ENCODE measurements around the gene MACROD2.

Gene MACROD2

GRCh38 chr20:14331646-14332045 lies 336.3 kb downstream of the MACROD2 start:
- H3K9ac ChIP-seq (ENCODE audit: low read length): no peak overlapping the region
- H3K9me3 ChIP-seq (ENCODE audit: insufficient read depth, low read length): no peaks in the 10 kb centered on the region
- no peaks in the 10 kb centered on the region for H3F3A ChIP-seq (ENCODE audit: insufficient read depth)
- H3K36me3 ChIP-seq (ENCODE audit: low read length): no peaks in the 10 kb centered on the region
- H3K27me3 ChIP-seq (ENCODE audit: low read length): no peaks in the 10 kb centered on the region
- H3K27ac ChIP-seq (ENCODE audit: low read depth, low read length): no peak overlapping the region
- H4K20me1 ChIP-seq (ENCODE audit: low read depth, low read length): no peaks in the 10 kb centered on the region
- H3K79me2 ChIP-seq (ENCODE audit: insufficient read depth, low read length): no peaks in the 10 kb centered on the region
- TF ChIP-seq EZH2phosphoT487 (conservative IDR thresholded peaks at IDR 0.05; ENCODE audit: low read length): no peak
- no peak for TF ChIP-seq CTCF (IDR thresholded peaks at IDR 0.05; ENCODE audit: insufficient read depth, low read length, poor library complexity, severe bottlenecking)
- no peak overlapping the region for H2AFZ ChIP-seq (ENCODE audit: low read depth, low read length, severe bottlenecking)
- H3K4me2 ChIP-seq (ENCODE audit: low read depth, low read length, poor library complexity, severe bottlenecking): no peak overlapping the region
- no peak overlapping the region for H3K4me3 ChIP-seq (ENCODE audit: insufficient read depth, low read length, poor library complexity, severe bottlenecking)
- H3K9me2 ChIP-seq (replicated peaks; ENCODE audit: insufficient read depth, low read length): no peaks in the 10 kb centered on the region

GRCh38 chr20:14332866-14333265 lies 337.6 kb downstream of the MACROD2 start:
- Histone ChIP-seq H3K9me3 (ENCODE audit: insufficient read depth, low read length) (no peaks in the 10 kb centered on the region), H3K27ac (ENCODE audit: low read depth, low read length) (no peak overlapping the region), H3K9ac (ENCODE audit: low read length) (no peak overlapping the region), H3K9me2 (replicated peaks; ENCODE audit: insufficient read depth, low read length) (no peaks in the 10 kb centered on the region), H3K79me2 (ENCODE audit: insufficient read depth, low read length) (no peaks in the 10 kb centered on the region), H2AFZ (ENCODE audit: low read depth, low read length, severe bottlenecking) (no peak overlapping the region), H3F3A (ENCODE audit: insufficient read depth) (no peaks in the 10 kb centered on the region), H3K4me3 (ENCODE audit: insufficient read depth, low read length, poor library complexity, severe bottlenecking) (no peak overlapping the region), H3K27me3 (ENCODE audit: low read length) (no peaks in the 10 kb centered on the region), H3K36me3 (ENCODE audit: low read length) (no peaks in the 10 kb centered on the region), H4K20me1 (ENCODE audit: low read depth, low read length) (no peaks in the 10 kb centered on the region), H3K4me2 (ENCODE audit: low read depth, low read length, poor library complexity, severe bottlenecking) (no peak overlapping the region)
- TF ChIP-seq CTCF (IDR thresholded peaks at IDR 0.05; ENCODE audit: insufficient read depth, low read length, poor library complexity, severe bottlenecking) (no peak), EZH2phosphoT487 (conservative IDR thresholded peaks at IDR 0.05; ENCODE audit: low read length) (no peak)

- Histone ChIP-seq H3K36me3 (ENCODE audit: low read length) (no peaks in the 10 kb centered on the region), H4K20me1 (ENCODE audit: low read depth, low read length) (no peaks in the 10 kb centered on the region), H3K79me2 (ENCODE audit: insufficient read depth, low read length) (no peaks in the 10 kb centered on the region), H3K9me3 (ENCODE audit: insufficient read depth, low read length) (no peaks in the 10 kb centered on the region), H3K27me3 (ENCODE audit: low read length) (no peaks in the 10 kb centered on the region), H3K4me2 (ENCODE audit: low read depth, low read length, poor library complexity, severe bottlenecking) (no peak overlapping the region), H3K9me2 (replicated peaks; ENCODE audit: insufficient read depth, low read length) (no peaks in the 10 kb centered on the region), H3K4me3 (ENCODE audit: insufficient read depth, low read length, poor library complexity, severe bottlenecking) (no peak overlapping the region), H3K9ac (ENCODE audit: low read length) (no peak overlapping the region), H2AFZ (ENCODE audit: low read depth, low read length, severe bottlenecking) (no peak overlapping the region), H3F3A (ENCODE audit: insufficient read depth) (no peaks in the 10 kb centered on the region), H3K27ac (ENCODE audit: low read depth, low read length) (no peak overlapping the region)
- TF ChIP-seq CTCF (IDR thresholded peaks at IDR 0.05; ENCODE audit: insufficient read depth, low read length, poor library complexity, severe bottlenecking) (no peak), EZH2phosphoT487 (conservative IDR thresholded peaks at IDR 0.05; ENCODE audit: low read length) (no peak)
These were observed 338.4 kb downstream of the MACROD2 start for GRCh38 chr20:14333721-14334120.
